GM18507 (cell line): ENCODE data around the gene ARHGEF37.
A peak's percentile ranks its signal among the peaks of the same experiment; 100 is the strongest.
"Not testable (repeated sequence)": the region's sequence is repeated elsewhere in the genome, so short reads cannot be mapped to it uniquely, and the experiment has no call there.

Experiments used
- DNase-seq: peaks from one replicate; pipeline ENCODE4 v3.0.0; 2011; ENCODE audit warnings: low read depth; ENCODE audit not compliant: insufficient read length; ENCODE audit errors: extremely low spot score
- FAIRE-seq: peaks from 2 replicates; lab custom pipeline; 2011; peaks lifted over from hg19 to GRCh38; lab: Jason Lieb, UNC

The ARHGEF37 gene, protein sequence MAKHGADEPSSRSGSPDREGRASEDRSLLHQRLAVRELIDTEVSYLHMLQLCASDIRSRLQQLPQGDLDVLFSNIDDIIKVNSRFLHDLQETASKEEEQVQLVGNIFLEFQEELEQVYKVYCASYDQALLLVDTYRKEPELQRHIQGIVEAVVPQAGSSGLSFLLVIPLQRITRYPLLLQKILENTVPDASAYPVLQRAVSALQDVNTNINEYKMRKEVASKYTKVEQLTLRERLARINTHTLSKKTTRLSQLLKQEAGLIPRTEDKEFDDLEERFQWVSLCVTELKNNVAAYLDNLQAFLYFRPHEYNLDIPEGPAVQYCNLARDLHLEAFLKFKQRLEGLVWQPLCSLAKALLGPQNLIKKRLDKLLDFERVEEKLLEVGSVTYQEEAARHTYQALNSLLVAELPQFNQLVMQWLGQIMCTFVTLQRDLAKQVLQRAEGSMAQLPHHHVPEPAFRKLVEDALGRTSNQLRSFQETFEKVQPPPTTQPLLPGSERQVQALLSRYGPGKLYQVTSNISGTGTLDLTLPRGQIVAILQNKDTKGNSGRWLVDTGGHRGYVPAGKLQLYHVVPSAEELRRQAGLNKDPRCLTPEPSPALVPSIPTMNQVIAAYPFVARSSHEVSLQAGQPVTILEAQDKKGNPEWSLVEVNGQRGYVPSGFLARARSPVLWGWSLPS

DNA sequence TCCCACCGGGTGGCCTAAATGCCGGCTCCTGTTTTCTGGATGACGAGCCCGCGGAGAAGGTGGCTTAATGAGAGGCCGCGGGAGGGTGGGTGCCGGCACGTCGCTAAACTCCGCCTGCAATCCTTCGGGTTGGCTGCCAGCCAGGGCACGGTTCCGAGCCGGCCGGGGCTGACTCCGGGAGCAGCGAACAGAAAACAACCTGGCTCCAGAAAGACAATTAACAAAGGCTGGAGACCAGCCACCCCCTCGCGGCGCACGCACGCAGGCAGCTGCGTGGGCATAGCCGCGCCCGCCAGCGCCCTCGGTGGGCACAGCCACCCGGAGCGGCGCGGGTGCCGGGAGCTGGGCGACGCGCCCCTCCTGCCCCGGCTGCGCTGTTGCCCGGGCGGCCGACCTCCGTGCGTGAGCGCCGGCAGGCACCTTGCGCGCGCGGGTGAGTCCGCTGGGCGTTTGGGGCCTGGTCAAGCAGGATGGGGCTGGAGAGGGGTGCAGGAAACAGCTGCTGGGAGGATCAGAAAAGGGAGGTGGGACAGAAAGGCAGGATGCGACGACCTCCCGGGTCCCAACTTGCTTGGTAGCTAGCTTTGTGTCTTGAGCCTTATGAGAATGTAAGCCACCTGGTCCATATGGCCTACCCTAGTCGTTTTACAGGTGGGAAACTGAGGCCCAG, at the start of gene ARHGEF37:
Gene ARHGEF37, plus strand, starts transcription at position 307 of the 670 bp plus-strand sequence. CDS start 16,272 bp downstream, outside the sequence.
- FAIRE-seq (no peak), DNase-seq (no peak)

DNA sequence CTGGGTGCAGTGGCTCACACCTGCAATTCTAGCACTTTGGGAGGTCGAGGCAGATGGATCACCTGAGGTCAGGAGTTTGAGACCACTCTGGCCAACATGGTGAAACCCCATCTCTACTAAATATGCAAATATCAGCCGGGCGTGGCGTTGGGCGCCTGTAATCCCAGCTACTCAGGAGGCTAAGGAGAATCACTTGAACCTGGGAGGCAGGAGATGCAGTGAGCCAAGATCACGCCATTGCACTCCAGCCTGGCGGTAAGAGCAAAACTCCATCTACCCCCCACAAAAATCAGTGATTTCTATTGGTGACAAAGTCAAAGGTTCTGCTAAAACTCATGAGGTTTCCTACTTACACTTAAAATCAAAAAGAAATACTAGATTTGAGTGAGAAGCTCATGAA, 48.9 kb upstream of the ARHGEF37 start:
- FAIRE-seq: no peak
- no peak for DNase-seq

DNA sequence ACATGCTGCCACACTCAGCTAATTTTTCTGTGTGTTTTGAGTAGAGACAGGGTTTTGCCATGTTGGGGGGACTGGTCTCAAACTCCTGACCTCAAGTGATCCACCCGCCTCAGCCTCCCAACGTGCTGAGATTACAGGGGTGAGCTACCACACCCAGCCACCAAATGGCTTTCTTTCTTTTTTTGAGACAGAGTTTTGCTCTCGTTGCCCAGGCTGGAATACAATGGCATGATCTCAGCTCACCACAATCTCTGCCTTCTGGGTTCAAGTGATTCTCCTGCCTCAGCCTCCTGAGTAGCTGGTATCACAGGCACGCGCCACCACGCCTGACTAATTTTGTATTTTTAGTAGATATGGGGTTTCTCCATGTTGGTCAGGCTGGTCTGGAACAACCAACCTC, 45.5 kb upstream of the ARHGEF37 start:
- FAIRE-seq, DNase-seq: not testable (repeated sequence)

DNA sequence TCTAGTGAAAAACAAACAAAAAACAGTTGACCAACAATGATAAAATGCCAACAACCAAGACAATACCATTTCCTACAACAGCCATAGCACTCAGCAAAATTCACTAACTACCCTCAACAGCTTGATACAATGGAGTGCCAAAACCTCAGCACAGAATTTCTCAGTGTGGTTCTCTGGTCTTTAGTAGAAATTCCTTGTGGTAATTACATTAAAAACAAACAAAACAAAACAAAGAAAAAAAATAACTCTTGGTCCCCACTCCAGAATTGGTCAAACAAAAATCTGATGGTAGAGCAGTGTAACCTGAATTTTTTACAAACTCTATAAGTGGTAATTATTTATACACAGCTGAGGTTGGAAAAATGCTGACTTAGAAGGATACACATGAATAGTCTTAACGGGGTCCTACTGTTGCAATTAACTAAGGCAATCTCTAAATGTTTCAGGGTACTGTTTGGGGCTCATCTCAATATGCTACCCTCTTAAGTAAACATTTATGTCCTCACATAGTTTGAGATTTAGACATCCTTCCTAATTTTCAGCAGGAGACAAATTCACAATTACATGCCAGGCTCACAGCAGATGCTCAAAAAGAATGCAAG, 43.8 kb upstream of the ARHGEF37 start:
- no peak for DNase-seq
- no peak for FAIRE-seq

DNA sequence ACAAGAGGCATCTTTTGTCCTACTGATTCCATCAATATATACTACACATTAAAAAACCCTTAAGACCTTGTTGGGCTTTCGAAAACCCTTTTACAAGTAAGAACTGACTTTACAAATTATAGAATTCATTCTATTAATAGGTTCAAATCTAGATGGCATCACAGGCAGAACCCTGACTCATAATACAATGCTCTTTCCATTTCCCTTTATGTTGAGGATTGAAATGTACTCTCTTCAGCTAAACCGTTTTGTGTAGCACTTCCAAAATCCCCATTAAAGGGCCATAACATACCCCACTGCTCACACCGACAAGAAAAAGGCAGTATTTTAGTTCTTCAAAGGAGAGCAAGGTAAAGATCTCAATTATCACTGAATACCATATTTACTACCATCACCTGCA, 41.2 kb upstream of the ARHGEF37 start:
- no peak for DNase-seq
- no peak for FAIRE-seq

DNA sequence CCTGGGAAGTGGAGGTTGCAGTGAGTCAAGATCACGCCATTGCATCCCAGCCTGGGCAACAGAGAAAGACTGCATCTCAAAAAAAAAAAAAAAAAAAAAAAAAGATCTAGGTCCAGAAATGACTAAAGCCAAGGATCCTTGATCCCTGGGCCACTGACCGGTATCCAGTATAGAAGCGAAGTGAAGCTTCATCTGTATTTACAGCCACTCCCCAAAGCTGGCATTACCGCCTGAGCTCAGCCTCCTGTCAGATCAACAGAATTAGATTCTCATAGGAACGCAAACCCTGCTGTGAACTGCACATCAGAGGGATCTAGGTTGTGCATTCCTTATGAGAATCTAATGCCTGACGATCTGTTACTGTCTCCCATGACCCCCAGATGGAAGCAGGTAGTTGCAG, 39.4 kb upstream of the ARHGEF37 start:
- FAIRE-seq (no peak), DNase-seq (no peak)

DNA sequence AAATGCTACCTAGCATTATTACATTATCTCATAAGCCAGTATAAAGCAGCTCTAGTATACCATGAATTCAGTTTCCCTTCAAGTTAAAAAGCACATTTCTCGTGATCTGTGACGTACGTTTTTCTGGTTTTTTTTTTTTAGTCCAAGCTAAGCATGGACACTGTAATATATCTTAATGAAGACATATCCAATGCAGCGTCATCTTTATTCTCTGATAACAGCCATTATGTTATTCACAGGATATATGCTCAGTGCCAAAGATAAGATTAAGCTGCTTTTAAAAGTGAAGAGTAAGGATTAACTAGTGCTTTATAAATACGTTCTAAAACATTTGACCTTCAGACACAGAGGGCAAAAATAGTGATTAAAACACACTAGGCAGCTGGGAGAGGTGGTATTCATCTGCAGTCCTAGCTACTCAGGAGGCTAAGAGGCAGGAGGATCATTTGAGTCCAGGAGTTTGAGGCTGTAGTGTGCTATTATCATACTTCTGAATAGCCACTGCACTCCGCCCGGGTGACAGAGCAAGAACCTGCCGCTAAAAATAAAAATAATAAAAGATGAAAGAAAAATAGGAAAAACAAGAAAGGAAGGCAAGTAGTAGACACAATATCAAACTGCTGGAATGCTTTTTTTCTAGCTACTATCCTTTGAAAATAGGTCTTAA, 37.8 kb upstream of the ARHGEF37 start:
- FAIRE-seq (no peak), DNase-seq (no peak)

DNA sequence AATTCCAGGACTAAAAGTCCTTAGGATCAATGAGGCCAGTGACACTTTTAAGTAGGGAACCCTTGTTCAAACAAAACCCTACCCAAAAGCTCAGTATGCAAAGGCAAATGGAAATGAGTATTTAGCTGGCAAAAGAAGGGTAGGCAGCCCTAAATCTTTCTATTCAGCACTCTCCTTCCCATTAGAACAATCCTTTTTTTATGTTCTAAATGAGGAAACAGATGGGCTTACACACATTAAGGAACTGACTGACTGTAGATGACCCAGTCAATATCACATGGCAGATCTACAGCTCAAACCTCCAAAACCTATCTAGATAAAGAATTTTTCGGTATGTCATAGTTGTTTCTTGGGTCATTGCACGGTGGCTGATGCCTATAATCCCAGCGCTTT, 37.3 kb upstream of the ARHGEF37 start:
- no peak for DNase-seq
- no peak for FAIRE-seq

DNA sequence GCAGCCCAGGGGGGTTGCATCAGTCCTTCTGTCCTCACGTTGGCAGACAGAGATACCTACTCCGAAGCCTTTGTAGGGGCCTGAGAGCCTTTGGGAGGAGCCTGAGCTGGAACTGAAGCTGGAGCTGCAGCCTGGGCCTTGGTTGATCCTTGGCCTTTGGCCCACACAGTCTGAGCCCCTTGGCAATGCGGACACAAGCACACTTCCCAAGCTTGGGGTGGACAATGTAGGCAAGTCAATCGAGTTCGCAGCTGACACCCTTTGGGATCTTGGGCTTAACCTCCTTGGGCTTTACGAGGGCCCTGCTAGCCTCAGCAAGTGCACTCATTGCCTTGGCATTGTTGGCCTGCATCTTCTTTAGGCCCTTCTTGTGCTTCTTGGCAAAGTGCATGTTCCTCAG, 36.0 kb upstream of the ARHGEF37 start:
- FAIRE-seq (no peak), DNase-seq (no peak)

DNA sequence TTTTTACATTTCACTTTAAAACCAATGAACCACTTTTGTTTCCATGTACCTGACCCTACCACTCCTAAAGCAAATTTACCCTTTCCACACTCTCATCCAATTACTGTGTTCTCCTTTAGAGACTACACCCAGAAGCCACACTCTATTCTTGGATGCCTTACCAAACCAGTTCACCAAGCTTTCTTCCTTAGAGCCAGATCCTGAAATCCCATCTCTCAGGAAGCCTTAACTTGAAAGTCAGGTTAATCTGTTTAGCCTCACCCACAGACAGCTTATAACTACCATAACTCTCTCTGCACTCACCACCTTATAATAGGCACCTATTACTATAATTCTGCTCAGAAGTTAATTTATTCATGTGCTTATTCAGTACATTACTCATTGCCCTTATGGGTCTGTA, 34.3 kb upstream of the ARHGEF37 start:
- DNase-seq (no peak), FAIRE-seq (no peak)

DNA sequence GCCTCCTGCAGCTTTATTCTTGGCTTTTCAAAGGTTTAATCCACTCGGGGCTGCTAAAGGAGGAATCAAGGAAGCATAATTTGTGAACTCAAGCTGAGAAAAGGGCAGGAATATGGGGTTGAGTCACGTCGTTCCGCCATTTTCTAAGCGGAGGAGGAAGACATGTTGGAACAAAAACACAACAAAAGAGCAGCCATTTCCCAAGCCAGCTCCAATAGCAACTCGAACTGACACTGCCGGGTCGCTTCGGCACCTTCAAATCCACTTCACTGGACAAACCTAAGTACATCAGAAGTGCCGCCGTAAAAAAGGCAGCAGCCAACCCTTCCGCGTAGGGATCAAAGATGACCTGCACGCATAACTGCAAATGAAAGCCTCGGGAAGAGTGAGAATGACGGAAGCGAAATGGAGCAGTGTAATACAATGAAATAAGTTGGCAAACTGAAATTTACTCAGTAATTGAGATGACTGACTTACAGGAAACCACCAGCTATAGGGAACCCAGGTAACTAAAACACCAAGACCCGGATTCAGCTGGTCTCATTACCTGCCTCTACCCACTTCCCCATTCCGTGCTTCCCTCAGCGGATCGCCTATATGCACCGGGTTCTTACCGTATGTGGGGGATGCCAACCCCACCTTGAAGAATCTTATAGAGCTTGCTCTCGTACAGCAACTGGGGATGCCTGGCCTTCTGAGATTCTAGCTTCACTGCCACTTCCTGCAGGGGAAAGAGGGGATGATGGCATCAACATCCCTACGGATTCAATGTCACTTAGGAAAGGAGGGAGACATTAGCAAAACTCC, 31.6 kb upstream of the ARHGEF37 start:
- DNase-seq (peak; percentile 22), FAIRE-seq (peak; percentile 65)

DNA sequence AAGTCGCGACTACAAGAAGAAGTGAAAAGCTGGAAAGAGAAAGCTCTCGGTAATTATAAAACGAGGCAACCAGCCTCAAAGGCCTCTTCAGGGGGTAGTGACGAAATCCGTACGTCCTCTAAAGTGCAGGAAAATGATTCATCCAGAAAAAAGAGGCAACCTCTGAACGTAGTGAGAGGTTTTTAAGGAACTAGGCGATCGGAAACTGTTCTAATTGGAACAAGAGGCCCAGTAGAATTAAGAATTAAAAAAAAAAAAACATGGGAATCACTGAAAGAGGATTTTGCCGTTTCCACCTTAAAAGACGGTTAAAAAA, 31.1 kb upstream of the ARHGEF37 start:
- DNase-seq (no peak), FAIRE-seq (no peak)

DNA sequence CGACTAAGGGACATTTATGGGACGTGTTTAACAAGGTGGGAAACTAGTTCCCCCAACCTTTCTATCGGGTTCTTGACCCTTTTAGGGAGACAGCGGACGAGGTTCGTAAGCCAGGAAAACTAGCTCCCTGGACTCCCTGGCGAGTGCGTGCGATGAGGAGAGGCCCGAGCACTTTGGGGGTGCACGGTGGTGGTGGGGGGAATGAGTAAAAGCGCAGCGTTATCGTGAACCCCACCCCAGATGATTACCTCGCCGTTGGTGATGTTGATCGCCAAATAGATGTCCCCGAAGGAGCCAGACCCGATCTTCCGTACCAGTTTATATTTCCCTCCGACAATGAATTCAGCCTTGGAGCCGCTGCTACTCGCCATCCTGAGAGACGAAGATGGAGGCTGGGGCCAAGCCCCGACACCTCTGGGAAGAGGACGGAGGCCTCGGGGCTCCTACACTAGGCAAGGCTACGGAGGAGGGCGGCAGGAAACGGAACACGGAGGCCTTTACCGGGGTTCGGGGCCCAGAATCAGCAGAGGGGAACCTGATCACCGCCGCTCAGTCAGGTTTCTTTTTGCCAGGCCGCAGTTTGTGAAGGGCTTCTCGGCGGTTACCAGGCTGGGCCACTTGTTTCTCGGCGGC, 30.6 kb upstream of the ARHGEF37 start:
- FAIRE-seq (no peak), DNase-seq (no peak)

DNA sequence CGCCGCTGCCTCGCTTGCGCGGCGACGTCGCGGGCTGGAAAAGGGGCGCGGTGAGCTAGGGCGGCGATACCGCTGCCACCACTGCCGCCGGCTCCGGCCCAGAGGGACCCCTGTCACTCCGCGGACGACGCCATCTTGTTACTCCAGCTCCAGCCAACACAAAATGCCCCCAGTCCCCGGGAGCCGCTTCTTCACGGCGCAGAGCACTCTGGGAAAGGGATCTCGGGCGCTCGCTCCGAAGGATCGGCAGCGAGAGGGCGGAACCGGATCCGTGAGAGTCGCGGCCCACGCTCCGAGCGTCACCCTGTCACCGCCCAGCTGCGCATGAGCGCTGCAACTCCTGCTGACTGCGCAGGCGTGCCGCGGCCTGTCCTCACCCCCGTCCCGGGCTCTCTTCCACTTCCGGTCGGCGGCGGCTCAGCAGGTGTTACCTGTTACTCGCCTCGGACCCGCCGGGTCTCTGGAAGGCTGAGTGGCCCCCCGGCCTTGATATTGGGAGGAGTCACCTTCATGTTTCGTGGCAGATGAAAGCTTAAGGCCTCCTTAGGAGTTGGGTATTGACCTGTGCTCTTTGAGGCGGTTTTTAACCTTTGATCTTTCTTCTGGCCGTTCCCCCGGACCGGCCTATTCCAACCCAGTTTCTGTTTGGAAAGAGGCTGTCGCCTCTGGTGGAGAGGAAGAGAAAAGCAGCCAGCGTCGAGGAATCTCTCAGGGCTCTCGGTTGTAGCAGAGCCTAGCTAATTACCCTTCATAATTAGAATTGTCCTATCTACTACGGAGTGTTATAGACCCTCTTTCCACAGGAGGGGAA, 29.9 kb upstream of the ARHGEF37 start, which contains the start of gene CSNK1A1:
Gene CSNK1A1, minus strand, starts transcription at position 213 of the 811 bp plus-strand sequence. CDS start 475 bp downstream, outside the sequence.
- FAIRE-seq (peak; percentile 92), DNase-seq (peak; percentile 100)

DNA sequence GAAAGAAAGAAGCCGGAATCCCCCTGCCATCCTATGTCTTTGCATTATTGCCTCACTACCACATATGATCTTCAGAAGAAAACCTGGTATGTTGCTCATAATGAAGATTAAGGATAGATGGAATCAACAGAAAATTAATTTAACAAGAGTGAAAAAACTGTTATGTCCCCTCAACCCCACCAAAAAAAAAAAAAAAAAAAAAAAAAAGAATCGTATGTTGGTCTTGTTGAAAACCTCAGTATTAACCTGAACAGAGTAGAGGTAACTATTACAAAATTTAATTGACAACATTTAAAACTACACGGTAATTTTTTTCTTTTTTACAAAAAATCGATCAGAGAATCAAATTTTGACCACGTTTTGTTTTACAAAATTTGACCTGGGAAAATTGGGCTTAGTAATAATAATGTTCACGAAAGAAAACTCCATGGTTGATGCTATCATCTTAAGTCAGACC, 29.2 kb upstream of the ARHGEF37 start:
- DNase-seq: no peak
- FAIRE-seq: no peak

DNA sequence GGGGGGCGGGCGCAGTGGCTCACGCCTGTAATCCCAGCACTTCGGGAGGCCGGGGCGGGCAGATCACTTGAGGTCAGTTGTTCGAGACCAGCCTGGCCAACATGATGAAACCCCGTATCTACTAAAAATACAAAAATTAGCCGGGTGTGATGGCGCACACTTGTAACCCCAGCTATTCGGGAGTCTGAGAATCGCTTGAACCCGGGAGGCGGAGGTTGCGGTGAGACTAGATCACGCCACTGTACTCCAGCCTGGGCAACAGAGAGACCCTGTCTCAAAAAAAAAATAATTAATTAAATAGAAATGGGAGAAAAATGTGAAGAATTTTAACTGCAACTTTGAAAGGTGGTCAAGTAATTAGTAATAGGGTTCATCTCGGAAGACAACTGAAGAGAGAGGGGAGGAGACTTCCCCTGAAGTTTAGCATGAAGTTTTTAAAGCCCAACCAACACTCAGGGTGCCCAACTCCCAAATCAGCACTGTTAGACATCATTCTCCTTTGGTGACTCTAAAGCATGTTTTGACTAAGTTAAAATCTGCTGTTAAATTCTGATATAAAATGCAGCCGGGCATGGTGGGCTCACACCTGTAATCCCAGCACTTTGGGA, 28.6 kb upstream of the ARHGEF37 start:
- DNase-seq: no peak
- FAIRE-seq: no peak

DNA sequence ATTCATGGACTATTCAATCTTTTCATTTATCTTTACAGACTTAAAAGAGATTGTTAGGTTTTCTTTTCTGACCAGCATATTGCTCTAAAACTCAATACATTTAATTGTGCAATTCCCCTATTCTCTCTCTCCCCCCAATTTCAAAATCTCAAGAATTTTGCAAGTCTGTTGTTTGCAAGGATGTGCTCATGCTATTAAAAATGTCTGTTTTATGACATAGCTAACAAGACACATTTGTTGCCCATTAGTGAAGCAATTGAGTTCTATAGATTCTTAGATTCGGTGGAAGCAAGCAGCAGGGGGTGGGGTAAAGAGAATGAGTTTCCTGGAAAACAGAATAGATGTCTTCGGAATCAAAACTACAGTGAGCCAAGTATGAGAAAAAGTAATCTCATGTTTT, 21.6 kb upstream of the ARHGEF37 start:
- DNase-seq (no peak), FAIRE-seq (no peak)
